Hematopoietic multipotent progenitor cell treated with erythropoietin and hydrocortisone succinate and interleukin-3 and kit ligand, for 6 days (in vitro differentiated cells): ENCODE data around the gene TLE1.
"Not testable (repeated sequence)": the region's sequence is repeated elsewhere in the genome, so short reads cannot be mapped to it uniquely, and the experiment has no call there.

ENCODE experiments used
- DNase-seq: peaks from one replicate; pipeline ENCODE4 v3.0.0-alpha.2; 2015

TLE1 gene

DNA sequence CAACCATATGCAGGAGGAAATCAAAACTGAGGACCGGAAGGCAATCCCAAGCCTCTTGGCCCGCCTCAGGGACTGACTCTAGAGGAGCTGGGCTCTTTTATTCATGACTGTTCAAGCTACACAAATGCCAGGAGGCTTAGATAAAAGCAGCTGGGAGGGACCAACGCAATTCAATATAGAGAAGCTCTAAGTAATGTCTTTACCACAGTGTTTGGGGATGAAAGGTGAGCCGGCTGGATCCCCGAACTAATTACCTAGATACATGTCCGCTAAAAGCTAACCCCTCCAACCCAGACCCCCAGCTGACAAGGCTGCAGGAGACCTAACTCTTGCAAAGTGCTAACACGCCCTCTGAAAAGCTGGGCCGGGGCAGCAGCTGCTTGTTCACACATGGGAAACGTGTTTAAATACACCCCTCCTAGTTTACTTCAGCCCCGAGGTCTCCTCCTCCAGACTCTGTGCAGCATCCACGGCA, 67.5 kb downstream of the TLE1 start:
- no peak for DNase-seq

- no peak for DNase-seq
Measured at GRCh38 chr9:81621118-81621517, 68.2 kb downstream of the TLE1 start.

DNA sequence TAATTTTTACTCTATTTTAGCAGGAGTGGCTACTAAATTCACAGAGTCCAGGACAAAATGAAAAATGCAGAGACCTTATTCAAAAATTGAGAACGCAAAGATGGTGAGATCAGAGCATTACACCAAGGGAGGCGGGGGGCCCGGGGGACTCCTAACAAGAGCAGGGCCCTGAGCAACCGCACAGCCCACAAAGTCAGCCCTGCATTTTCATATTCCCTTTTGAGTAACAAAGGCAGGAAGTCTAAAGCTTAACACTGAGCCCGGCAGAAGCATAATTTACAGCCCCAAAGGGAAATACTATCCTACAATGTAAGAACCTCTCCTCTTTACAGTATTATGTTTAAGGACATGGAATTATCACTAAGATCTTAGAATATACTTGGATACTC, 69.4 kb downstream of the TLE1 start:
- no peak for DNase-seq

- DNase-seq: peak; percentile 26
Measured at GRCh38 chr9:81619353-81620001, 69.9 kb downstream of the TLE1 start.

DNA sequence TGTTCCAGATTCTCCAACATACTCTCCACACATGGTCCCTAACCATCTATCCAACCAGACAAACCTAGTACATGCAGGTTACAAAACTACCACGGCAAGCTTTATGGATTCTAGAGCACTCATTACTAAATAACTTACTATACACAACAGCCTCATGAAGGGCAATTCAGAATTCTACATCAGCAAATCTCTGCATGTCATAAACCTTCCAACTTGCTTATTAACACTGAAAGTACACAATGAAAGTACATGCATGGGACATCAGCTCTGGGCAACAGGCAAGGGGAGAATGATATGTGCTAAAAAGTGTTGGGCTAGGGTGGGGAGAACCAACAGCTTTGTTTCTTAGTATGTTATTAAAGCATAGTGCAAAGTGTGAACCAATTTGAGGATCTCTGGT, 70.4 kb downstream of the TLE1 start:
- no peak for DNase-seq

- no peak for DNase-seq
Measured at GRCh38 chr9:81616141-81616540, 73.2 kb downstream of the TLE1 start.

DNA sequence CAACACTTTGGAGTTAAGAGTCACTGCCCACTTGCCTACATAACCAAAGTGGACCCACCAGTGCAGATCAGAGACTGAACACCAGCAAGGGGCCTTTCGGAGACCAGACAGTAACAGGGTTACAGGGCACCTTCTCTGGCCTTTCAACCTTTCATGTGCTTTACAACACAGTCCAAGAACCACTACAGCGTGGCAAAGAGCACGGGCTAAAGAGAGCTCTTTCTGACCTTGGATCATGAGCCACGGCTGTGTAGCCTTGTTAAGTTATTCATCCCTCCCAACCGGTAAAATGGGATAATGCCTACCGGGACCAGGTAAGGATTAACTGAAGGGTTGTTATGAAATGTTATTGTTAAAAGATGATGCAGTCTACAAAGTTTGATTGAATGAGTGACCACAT, 75.0 kb downstream of the TLE1 start:
- DNase-seq: no peak

DNA sequence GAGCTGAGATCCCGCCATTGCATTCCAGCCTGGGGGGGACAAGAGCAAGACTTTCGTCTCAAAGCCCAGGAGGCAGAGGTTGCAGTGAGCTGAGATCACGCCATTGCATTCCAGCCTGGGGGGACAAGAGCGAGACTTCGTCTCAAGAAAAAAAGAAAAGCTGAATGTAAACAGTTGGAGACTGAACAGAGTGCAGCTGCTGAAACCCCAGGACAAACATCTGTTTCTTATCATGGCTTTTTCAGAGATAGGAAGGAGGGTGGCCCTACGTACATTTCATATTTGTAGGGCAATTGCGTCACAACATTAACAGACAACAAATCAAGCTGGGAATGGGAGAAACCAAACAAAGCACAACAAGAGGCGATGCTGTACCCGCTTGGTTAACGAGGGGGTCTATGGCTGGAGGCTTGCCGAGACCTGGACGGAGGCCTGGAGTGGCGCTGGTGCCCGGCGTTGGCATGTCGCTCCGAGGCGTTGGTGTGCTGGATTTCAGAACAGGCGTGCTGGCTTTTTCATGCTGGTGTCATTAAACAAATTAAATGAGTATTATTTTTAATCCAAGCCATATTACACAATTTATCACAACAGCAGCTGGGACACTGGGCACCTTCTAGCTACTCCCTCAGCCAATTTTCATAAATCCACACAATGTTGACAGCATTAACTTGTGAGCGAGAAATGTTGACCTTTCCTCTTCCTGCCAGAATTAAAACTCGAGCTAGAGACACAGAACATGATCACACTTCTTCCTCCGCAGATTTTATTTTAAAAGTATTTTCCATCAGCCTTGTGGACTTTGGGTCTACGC, 76.1 kb downstream of the TLE1 start:
- peak; percentile 35 for DNase-seq

- no peak for DNase-seq
Measured at GRCh38 chr9:81611664-81612063, 77.7 kb downstream of the TLE1 start.

DNA sequence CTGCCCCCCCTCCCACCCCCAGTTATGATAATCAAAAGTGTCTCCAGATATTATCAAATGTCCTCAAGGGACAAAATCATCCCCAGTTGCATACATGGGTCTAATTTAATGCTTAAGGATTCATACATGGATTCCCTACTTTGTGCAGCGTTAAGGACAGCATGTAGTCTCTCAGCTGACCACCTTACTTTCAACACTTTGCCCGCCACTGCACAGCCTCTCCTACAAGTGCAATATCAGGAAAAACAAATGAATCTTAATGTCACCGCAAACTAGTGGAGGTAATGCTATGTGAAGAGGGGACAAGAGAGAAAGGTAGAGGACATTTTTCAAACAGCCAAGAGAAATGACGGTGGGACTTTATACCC, 78.6 kb downstream of the TLE1 start:
- no peak for DNase-seq

DNA sequence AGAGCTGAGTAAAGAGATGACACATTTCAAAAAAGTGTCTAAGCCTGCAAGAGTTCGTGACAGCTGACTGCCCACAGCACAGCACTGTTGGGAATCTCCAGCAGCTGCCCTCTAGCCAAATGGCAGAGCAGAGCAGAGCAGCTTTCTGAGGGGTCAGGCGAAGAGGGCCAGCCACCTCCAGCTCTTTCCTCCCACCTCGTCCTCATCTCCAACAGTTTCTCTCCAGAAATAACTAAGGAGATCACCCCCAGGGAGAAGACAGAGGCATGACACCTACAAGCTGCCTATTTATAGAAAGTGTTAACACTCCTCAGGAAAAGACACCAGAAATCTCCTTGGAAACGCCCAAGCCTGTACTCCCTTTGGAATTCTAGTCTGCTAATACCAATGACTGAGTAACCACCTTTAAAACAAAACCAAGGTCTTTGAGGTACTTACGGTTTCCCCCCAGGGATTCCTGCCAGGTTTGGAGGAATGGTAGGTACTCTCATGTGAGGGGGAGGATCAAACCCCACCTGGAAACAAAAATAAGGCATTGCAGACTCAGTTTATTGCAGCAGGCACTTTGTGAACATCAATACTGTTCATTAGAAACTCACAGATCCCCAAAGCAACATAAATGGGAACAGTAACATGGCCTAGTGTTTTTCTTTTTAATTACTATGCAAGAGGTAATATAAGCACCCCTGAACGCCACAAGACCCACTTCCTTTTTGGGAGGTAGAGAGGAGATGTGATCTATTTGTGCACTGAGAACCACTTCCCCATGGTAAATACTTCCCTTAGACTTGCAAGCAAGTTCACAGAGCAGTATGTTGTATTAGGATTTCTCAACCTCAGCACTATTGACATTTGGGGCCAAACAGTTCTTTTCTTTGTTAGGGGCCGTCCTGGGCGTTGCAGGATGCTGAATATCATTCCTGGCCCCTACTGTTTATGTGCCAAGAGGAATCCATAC, 79.3 kb downstream of the TLE1 start:
- DNase-seq: peak; percentile 70

- DNase-seq: no peak
Measured at GRCh38 chr9:81608289-81608657, 81.1 kb downstream of the TLE1 start.

GRCh38 chr9:81607593-81608288, 81.6 kb downstream of the TLE1 start:
- DNase-seq: peak; percentile 36

GRCh38 chr9:81606261-81606660, 83.1 kb downstream of the TLE1 start:
- DNase-seq: not testable (repeated sequence)

- no peak for DNase-seq
Measured at GRCh38 chr9:81605170-81605670, 84.1 kb downstream of the TLE1 start.

DNA sequence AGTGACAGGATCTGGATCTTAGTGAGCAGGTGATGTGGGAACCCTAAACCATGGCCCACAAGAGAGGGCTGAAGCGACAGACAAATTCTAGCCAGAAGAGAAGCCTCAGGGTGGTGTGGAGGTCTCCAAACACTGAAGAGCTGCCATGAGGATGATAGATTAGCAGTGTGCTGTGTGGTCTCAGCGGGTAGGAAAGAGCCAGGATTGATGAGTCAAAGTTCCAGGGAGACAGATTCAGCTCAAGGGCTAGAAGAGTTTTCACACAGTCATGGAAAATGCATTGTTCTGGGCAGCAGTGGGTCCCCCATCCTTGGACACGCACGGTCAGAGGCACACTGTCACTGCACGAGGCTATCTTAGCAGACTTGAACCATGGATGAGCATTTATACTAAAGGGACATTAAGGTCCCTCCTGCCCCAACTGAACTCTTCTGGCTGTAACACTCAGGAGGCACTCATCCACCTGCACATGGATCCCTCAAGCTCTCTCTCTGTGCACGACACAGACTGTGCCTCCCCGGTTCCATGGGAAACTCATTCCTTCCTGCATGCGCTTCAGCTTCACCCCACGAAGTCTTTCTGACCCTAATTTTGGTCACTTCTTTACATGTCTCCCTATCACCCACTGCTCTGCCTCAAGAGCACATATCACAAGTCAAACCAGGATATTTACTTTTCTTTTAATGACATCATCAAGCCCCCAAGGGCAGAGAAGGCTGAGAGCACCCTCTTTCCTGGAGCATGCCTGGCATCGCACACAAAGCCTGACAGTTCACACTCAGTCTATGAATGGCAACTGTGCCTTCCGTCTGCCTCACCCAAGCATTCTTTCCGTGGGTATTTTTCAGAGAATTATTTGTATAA, 84.8 kb downstream of the TLE1 start:
- no peak for DNase-seq

DNA sequence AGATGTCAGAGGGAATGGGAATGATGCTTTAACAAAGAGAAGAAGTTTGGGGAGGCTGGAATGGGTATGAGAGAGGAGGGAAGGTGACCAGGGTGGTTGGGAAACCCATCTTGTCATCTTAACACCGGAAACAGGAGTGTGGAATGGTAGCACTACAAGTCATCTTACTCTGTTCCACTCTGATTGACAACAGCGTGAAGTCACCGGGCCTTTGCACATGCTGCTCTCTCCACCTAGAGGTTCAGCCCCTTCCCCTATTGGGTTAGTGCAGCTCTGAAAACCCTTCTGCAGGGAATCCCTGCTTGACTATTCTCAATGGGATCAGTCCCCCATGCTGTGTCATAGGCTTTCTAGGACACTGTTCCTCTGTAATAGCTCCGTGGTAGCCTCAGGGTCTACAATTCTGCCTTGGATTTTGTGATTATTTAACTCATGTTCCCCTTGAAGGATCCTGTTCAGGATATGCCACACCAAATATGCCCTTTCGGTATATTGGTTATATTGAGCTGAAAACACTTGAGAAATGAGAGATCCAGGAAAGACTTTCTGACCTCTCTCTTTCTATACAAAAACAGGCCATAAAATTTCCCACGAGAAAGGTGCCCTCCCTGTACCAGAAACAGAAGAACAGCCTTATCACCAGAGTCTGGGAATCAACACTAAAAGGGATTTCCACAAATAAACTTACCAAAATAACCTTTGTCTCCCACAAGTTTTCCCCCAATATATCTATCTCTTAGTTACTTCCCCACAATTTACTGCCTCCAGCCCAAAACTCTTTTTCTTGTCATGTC, 86.3 kb downstream of the TLE1 start:
- no peak for DNase-seq

DNA sequence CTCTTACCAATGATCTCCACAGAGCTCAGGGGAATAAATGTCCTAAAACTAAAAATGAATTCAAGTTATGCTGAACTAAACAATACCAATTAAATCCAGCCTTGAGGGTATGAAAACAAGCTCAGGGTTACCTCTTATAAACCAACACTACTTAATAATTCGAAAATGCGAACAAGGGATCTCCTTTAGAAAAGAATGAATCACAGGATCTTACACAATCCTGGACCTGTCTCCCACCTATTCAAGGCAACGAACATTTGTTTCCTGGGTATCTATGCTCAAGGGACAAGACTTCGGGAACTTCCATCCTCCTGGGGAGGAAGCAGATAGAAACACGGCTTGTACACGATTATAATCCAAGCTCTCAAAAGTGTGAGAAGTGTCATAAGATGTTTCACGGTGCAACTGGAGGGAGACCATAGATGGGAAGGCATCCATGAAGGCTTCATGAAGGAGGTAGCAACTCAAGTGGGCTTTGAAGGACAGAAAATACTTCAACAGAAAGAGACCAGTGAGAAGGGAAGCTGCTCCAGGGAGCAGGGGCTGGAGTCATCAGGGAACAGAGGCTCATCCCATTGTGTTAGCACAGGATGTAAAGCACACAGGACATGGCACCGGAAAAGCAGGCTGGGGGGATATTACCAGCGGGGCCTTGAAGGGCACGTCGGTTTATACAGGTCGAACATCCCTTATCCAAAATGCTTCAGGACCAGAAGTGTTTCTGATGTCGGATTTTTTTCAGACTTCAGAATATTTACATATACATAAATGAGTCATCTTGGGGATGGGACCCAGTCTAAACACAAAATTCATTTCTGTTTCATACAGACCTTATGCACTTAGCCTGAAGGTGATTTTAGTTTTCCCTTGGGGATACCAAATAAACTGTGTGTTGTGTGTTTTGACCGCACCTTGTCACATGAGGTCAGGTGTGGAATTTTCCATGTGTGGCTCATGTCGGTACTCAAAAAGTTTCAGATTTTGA, 87.4 kb downstream of the TLE1 start:
- DNase-seq: no peak

DNA sequence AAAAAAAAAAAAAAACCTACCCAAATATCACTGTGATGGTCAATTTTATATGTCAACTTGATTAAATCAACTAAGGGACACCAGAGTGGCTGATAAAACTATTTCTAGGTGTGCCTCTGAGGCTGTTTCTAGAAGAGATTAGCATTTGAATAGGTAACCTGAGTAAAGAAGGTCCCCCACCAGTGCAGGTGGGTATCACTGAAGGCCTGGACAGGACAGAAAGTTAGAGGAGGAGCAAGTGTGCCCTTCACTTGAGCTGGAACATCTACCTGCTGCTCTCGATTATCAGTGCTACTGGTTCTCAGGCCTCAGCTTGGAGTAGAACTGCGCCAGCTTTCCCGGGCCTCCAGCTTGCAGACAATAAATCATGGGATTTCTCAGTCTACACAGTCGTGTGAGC, 88.7 kb downstream of the TLE1 start:
- DNase-seq: no peak
